HEK293T (cell line): ENCODE measurements around the gene GPAT2.
"Not testable (repeated sequence)": the region's sequence is repeated elsewhere in the genome, so short reads cannot be mapped to it uniquely, and the experiment has no call there.

Source experiments
- CTCF ChIA-PET: fragments of 350-600 bp; formaldehyde crosslinking; extraction: SDS; loops from one replicate; lab custom pipeline; 2021; ENCODE audit warnings: antibody characterized with exemption, inconsistent platforms; lab: Yijun Ruan, JAX
- POLR2A ChIA-PET: fragments of 350-600 bp; formaldehyde crosslinking; extraction: SDS; loops from one replicate; lab custom pipeline; 2020; ENCODE audit warnings: antibody characterized with exemption, inconsistent platforms; lab: Yijun Ruan, JAX
- DNase-seq: peaks from one replicate; pipeline ENCODE4 v3.0.0; 2012; ENCODE audit warnings: mixed read lengths; ENCODE audit errors: extremely low spot score
- ARNT ChIP-seq: fragments of 450-650 bp; IDR thresholded peaks from 2 replicates; pipeline ENCODE4 v1.6.1; 2017; ENCODE audit warnings: mild to moderate bottlenecking
- CTBP1 ChIP-seq: fragments of 450-650 bp; IDR thresholded peaks from 2 replicates; pipeline ENCODE4 v1.6.1; 2016; ENCODE audit warnings: borderline replicate concordance
- ELF4 ChIP-seq: fragments of 450-650 bp; IDR thresholded peaks from 2 replicates; pipeline ENCODE4 v1.6.1; 2017; ENCODE audit warnings: antibody characterized with exemption
- FOXA1 ChIP-seq: fragments of 450-650 bp; IDR thresholded peaks from 2 replicates; pipeline ENCODE4 v1.6.1; 2016; ENCODE audit warnings: mild to moderate bottlenecking
- FOXK2 ChIP-seq: fragments of 450-650 bp; IDR thresholded peaks from 2 replicates; pipeline ENCODE4 v1.6.1; 2016; ENCODE audit warnings: mild to moderate bottlenecking
- FOXM1 ChIP-seq: fragments of 450-650 bp; IDR thresholded peaks from 2 replicates; pipeline ENCODE4 v1.6.1; 2017; ENCODE audit warnings: mild to moderate bottlenecking, borderline replicate concordance
- HDGF ChIP-seq: fragments of 450-650 bp; IDR thresholded peaks from 2 replicates; pipeline ENCODE4 v1.6.1; 2017; ENCODE audit warnings: antibody characterized with exemption, borderline replicate concordance
- L3MBTL2 ChIP-seq: fragments of 450-650 bp; conservative IDR thresholded peaks from 2 replicates; pipeline ENCODE4 v1.6.1; 2016; ENCODE audit warnings: mild to moderate bottlenecking
- LEF1 ChIP-seq: fragments of 450-650 bp; IDR thresholded peaks from 2 replicates; pipeline ENCODE4 v1.6.1; 2017; ENCODE audit warnings: mild to moderate bottlenecking, borderline replicate concordance
- NFRKB ChIP-seq: fragments of 450-650 bp; IDR thresholded peaks from 2 replicates; pipeline ENCODE4 v1.6.1; 2016; ENCODE audit warnings: mild to moderate bottlenecking, moderate library complexity
- PKNOX1 ChIP-seq: fragments of 450-650 bp; IDR thresholded peaks from 2 replicates; pipeline ENCODE4 v1.6.1; 2016
- SP1 ChIP-seq: fragments of 450-650 bp; IDR thresholded peaks from 2 replicates; pipeline ENCODE4 v1.6.1; 2017
- ZNF384 ChIP-seq: fragments of 450-650 bp; IDR thresholded peaks from 2 replicates; pipeline ENCODE4 v1.6.1; 2016

The GPAT2 gene

GRCh38 chr2:96074156-96074555, 39.4 kb upstream of the GPAT2 start:
- no peak for TF ChIP-seq PKNOX1
- TF ChIP-seq ELF4, result no peak
- TF ChIP-seq LEF1, result no peak
- TF ChIP-seq SP1, result no peak
- TF ChIP-seq L3MBTL2, result no peak
- TF ChIP-seq ARNT, result no peak
- no peak for DNase-seq
- POLR2A ChIA-PET, result no interaction called here
- CTCF ChIA-PET, result interaction anchor here (2.2 kb wide), 1 partner anchor 81 kb away, joined by 5 read pairs; no protein-coding TSS in a partner anchor

GRCh38 chr2:96073170-96073775, 38.6 kb upstream of the GPAT2 start:
- TF ChIP-seq FOXK2 (no peak), PKNOX1 (no peak), FOXM1 (no peak), FOXA1 (no peak), ELF4 (no peak), HDGF (no peak)
- DNase-seq, result no peak
- ChIA-PET POLR2A (no interaction called here), CTCF (interaction anchor here (2.2 kb wide), 1 partner anchor 81 kb away, joined by 5 read pairs; no protein-coding TSS in a partner anchor)

- TF ChIP-seq FOXM1 (no peak), L3MBTL2 (no peak), ZNF384 (no peak), SP1 (no peak), PKNOX1 (no peak), FOXA1 (no peak), ARNT (no peak), NFRKB (no peak), CTBP1 (no peak), HDGF (no peak)
- ChIA-PET POLR2A (no interaction called here), CTCF (no interaction called here)
- no peak for DNase-seq
Observed at GRCh38 chr2:96072746-96073145, 38.0 kb upstream of the GPAT2 start.

- POLR2A ChIA-PET, CTCF ChIA-PET: not testable (repeated sequence)
Observed at GRCh38 chr2:96071977-96072491, 37.3 kb upstream of the GPAT2 start.

GRCh38 chr2:96071087-96071976, 36.6 kb upstream of the GPAT2 start:
- POLR2A ChIA-PET, DNase-seq: not testable (repeated sequence)
- CTCF ChIA-PET, result interaction anchor here (0.6 kb wide), 1 partner anchor 349 kb away, joined by 3 read pairs; no protein-coding TSS in a partner anchor

More at GRCh38 chr2:96071977-96072491, 37.3 kb upstream of the GPAT2 start:
- not testable (repeated sequence) for DNase-seq

- CTCF ChIA-PET, result interaction anchor here (0.6 kb wide), 1 partner anchor 350 kb away, joined by 3 read pairs; no protein-coding TSS in a partner anchor
- POLR2A ChIA-PET, result not testable (repeated sequence)
Observed at GRCh38 chr2:96070351-96070750, 35.6 kb upstream of the GPAT2 start.

GRCh38 chr2:96069878-96070277, 35.2 kb upstream of the GPAT2 start:
- POLR2A ChIA-PET, DNase-seq, CTCF ChIA-PET: not testable (repeated sequence)

More at GRCh38 chr2:96070351-96070750, 35.6 kb upstream of the GPAT2 start:
- DNase-seq, result not testable (repeated sequence)

- DNase-seq, POLR2A ChIA-PET, CTCF ChIA-PET: not testable (repeated sequence)
Observed at GRCh38 chr2:96067902-96068581, 33.3 kb upstream of the GPAT2 start.

- DNase-seq, POLR2A ChIA-PET, CTCF ChIA-PET: not testable (repeated sequence)
Observed at GRCh38 chr2:96067098-96067660, 32.5 kb upstream of the GPAT2 start.

GRCh38 chr2:96066511-96066910, 31.8 kb upstream of the GPAT2 start:
- POLR2A ChIA-PET, DNase-seq, CTCF ChIA-PET: not testable (repeated sequence)

GRCh38 chr2:96065954-96066353, 31.2 kb upstream of the GPAT2 start:
- DNase-seq, CTCF ChIA-PET, POLR2A ChIA-PET: not testable (repeated sequence)
